H1 (cell line): ENCODE results near the gene DIRAS2. TPM values are rescaled to one million over a fixed set of nuclear protein-coding genes. Genes with fewer than 3 reads are reported as not detected.

Experiments
- CTCF ChIA-PET: fragments of 300-600 bp; sonication (Branson Sonifier 250); formaldehyde crosslinking; loops from one replicate; lab custom pipeline; 2021; ENCODE audit not compliant: partially characterized antibody; lab: Charles Lee
- POLR2A ChIA-PET: fragments of 300-600 bp; sonication (Branson Sonifier 250); formaldehyde crosslinking; loops from one replicate; lab custom pipeline; 2021; ENCODE audit warnings: inconsistent platforms; ENCODE audit not compliant: partially characterized antibody; lab: Charles Lee
- DNase-seq, 2 experiments: peaks; one replicate each; pipeline versions ENCODE4 v3.0.0 to v3.0.0-alpha.2; 2010 to 2022; ENCODE audit warnings: low spot score in 2 of 2, low read depth in 1 of 2, mixed read lengths in 1 of 2
- FAIRE-seq: peaks from 2 replicates; lab custom pipeline; 2011; peaks lifted over from hg19 to GRCh38; lab: Jason Lieb, UNC
- H2AFZ ChIP-seq: 2 replicates; pipeline ENCODE4 v1.8.1; 2012; ENCODE audit warnings: low read length, inconsistent platforms
- H2AK5ac ChIP-seq: 2 replicates; pipeline ENCODE4 v1.6.1; 2013; ENCODE audit warnings: low read depth, low read length
- H2BK120ac ChIP-seq: replicated peaks from 2 replicates; pipeline ENCODE3; 2013; ENCODE audit warnings: low read depth, low read length, inconsistent platforms
- H2BK12ac ChIP-seq: 2 replicates; pipeline ENCODE4 v1.6.1; 2013; ENCODE audit warnings: low read depth, low read length
- H2BK15ac ChIP-seq: 2 replicates; pipeline ENCODE4 v1.6.1; 2013; ENCODE audit warnings: low read length
- H2BK20ac ChIP-seq: 2 replicates; pipeline ENCODE4 v1.6.1; 2013; ENCODE audit warnings: low read length
- H2BK5ac ChIP-seq: 2 replicates; pipeline ENCODE4 v1.6.1; 2013; ENCODE audit warnings: low read depth, low read length
- H3K14ac ChIP-seq: 2 replicates; pipeline ENCODE4 v1.6.1; 2013; ENCODE audit warnings: inconsistent platforms; ENCODE audit not compliant: insufficient read length
- H3K18ac ChIP-seq: 2 replicates; pipeline ENCODE4 v1.6.1; 2013; ENCODE audit warnings: low read length; ENCODE audit errors: extremely low read depth
- H3K23ac ChIP-seq: 2 replicates; pipeline ENCODE4 v1.6.1; 2013; ENCODE audit warnings: inconsistent platforms; ENCODE audit not compliant: insufficient read length
- H3K23me2 ChIP-seq: 2 replicates; pipeline ENCODE4 v1.6.1; 2013; ENCODE audit warnings: low read depth, low read length
- H3K27ac ChIP-seq: 2 replicates; pipeline ENCODE4 v1.6.1; 2011; ENCODE audit warnings: low read depth, low read length, inconsistent platforms
- H3K27me3 ChIP-seq, 4 experiments: replicated peaks in 1 of 4; 1 replicate in 1 of 4; 2 replicates in 3 of 4; pipeline versions ENCODE4 v1.6.1 to v1.8.1; 2011 to 2013; ENCODE audit warnings: low read length in 3 of 4, mild to moderate bottlenecking in 3 of 4, inconsistent platforms in 2 of 4, mixed read lengths in 2 of 4, moderate library complexity in 1 of 4; ENCODE audit not compliant: control insufficient read depth in 3 of 4, insufficient read depth in 3 of 4; ENCODE audit errors: extremely low read depth in 1 of 4
- H3K36me3 ChIP-seq, 4 experiments: 2 replicates each; pipeline versions ENCODE4 v1.6.1 to v1.8.1; 2011 to 2013; ENCODE audit warnings: mild to moderate bottlenecking in 4 of 4, low read length in 3 of 4, moderate library complexity in 2 of 4, control low read depth in 1 of 4, inconsistent platforms in 1 of 4; ENCODE audit not compliant: insufficient read depth in 4 of 4, control insufficient read depth in 2 of 4
- H3K4ac ChIP-seq: replicated peaks from 2 replicates; pipeline ENCODE3; 2013; ENCODE audit warnings: low read length, low read depth, mixed read lengths, inconsistent platforms; ENCODE audit not compliant: insufficient read length
- H3K4me1 ChIP-seq, 4 experiments: replicated peaks in 1 of 4; 1 replicate in 1 of 4; 2 replicates in 3 of 4; pipeline versions ENCODE4 v1.6.1 to v1.8.1; 2011 to 2013; ENCODE audit warnings: low read length in 3 of 4, inconsistent platforms in 2 of 4, mixed read lengths in 1 of 4; ENCODE audit not compliant: insufficient read depth in 4 of 4, control insufficient read depth in 3 of 4
- H3K4me2 ChIP-seq, 2 experiments: 2 replicates each; pipeline versions ENCODE4 v1.6.1 to v1.8.1; 2011 to 2013; ENCODE audit warnings: low read depth in 2 of 2, low read length in 2 of 2, control low read depth in 1 of 2, inconsistent platforms in 1 of 2, mild to moderate bottlenecking in 1 of 2; ENCODE audit not compliant: insufficient read depth in 1 of 2
- H3K4me3 ChIP-seq, 4 experiments: fragments of 200-600, 300-600 bp in 1 of 4; sonication (generic), shearing (Covaris generic), sonication (Bioruptor Twin) in 1 of 4; 2 replicates each; pipeline versions ENCODE4 v1.5.1 to v1.8.1; 2011 to 2016; ENCODE audit warnings: low read length in 4 of 4, low read depth in 3 of 4, control low read depth in 2 of 4, inconsistent platforms in 2 of 4, mild to moderate bottlenecking in 2 of 4, mixed read lengths in 1 of 4, moderate library complexity in 1 of 4; ENCODE audit not compliant: insufficient read depth in 2 of 4; ENCODE audit errors: extremely low read depth in 1 of 4
- H3K56ac ChIP-seq: replicated peaks from 2 replicates; pipeline ENCODE3; 2013; ENCODE audit warnings: low read depth, mild to moderate bottlenecking, mixed read lengths, low read length, inconsistent platforms; ENCODE audit not compliant: insufficient read length
- H3K79me1 ChIP-seq: 2 replicates; pipeline ENCODE4 v1.6.1; 2013; ENCODE audit warnings: low read depth, low read length, control low read depth
- H3K79me2 ChIP-seq, 2 experiments: 2 replicates each; pipeline versions ENCODE4 v1.6.1 to v1.8.1; 2012 to 2013; ENCODE audit warnings: low read length in 2 of 2, mild to moderate bottlenecking in 2 of 2, inconsistent platforms in 1 of 2; ENCODE audit not compliant: insufficient read depth in 2 of 2, control insufficient read depth in 1 of 2
- H3K9ac ChIP-seq, 4 experiments: replicated peaks in 1 of 4; 1 replicate in 1 of 4; 2 replicates in 3 of 4; pipeline versions ENCODE4 v1.6.1 to v1.8.1; 2011 to 2013; ENCODE audit warnings: low read depth in 3 of 4, low read length in 3 of 4, control low read depth in 2 of 4, mild to moderate bottlenecking in 2 of 4, moderate library complexity in 2 of 4, inconsistent platforms in 1 of 4; ENCODE audit errors: extremely low read depth in 1 of 4
- H3K9me3 ChIP-seq, 2 experiments: 2 replicates each; pipeline versions ENCODE4 v1.6.1 to v1.8.1; 2012 to 2013; ENCODE audit warnings: mild to moderate bottlenecking in 2 of 2, moderate library complexity in 2 of 2, control low read depth in 1 of 2, inconsistent platforms in 1 of 2, low read depth in 1 of 2, low read length in 1 of 2, mixed read lengths in 1 of 2; ENCODE audit not compliant: insufficient read depth in 2 of 2
- H4K20me1 ChIP-seq, 2 experiments: replicated peaks in 1 of 2; 2 replicates each; pipeline versions ENCODE3 to v1.8.1; 2011 to 2013; ENCODE audit warnings: inconsistent platforms in 2 of 2, low read length in 2 of 2, mild to moderate bottlenecking in 1 of 2; ENCODE audit not compliant: insufficient read depth in 2 of 2, control insufficient read depth in 1 of 2
- H4K5ac ChIP-seq: 2 replicates; pipeline ENCODE4 v1.6.1; 2013; ENCODE audit warnings: low read length, low read depth, mixed read lengths, inconsistent platforms; ENCODE audit not compliant: insufficient read length
- H4K8ac ChIP-seq: 2 replicates; pipeline ENCODE4 v1.8.0; 2013; ENCODE audit warnings: mild to moderate bottlenecking, moderate library complexity, low read length, inconsistent platforms; ENCODE audit not compliant: insufficient read depth; ENCODE audit errors: extremely low read depth
- H4K91ac ChIP-seq: replicated peaks from 2 replicates; pipeline ENCODE3; 2013; ENCODE audit warnings: low read length, mixed read lengths, inconsistent platforms; ENCODE audit not compliant: insufficient read length
- ASH2L ChIP-seq: fragments of 200-600, 300-600 bp; sonication (generic); IDR thresholded peaks from one replicate; pipeline ENCODE4 v1.7.1; 2017; ENCODE audit warnings: low read length
- CREB1 ChIP-seq: IDR thresholded peaks from 2 replicates; pipeline ENCODE4 v1.6.1; 2012; ENCODE audit warnings: inconsistent platforms
- FOSL1 ChIP-seq: IDR thresholded peaks from 2 replicates; pipeline ENCODE4 v1.6.1; 2011; ENCODE audit warnings: mild to moderate bottlenecking, low read depth, low read length, moderate library complexity; ENCODE audit not compliant: insufficient read depth
- GABPA ChIP-seq: IDR thresholded peaks from 2 replicates; pipeline ENCODE4 v1.6.1; 2011; ENCODE audit warnings: mild to moderate bottlenecking, low read length, moderate library complexity, borderline replicate concordance; ENCODE audit not compliant: insufficient read depth
- HDAC6 ChIP-seq: IDR thresholded peaks from one replicate; pipeline ENCODE4 v1.7.1; 2012; ENCODE audit warnings: low read depth, mild to moderate bottlenecking, inconsistent platforms, low read length, moderate library complexity
- SAP30 ChIP-seq: fragments of 300-600 bp; sonication (generic); IDR thresholded peaks from 2 replicates; pipeline ENCODE4 v1.7.1; 2012; ENCODE audit warnings: low read length, moderate library complexity, mild to moderate bottlenecking, inconsistent platforms; ENCODE audit not compliant: insufficient read depth, insufficient replicate concordance
- SP1 ChIP-seq: IDR thresholded peaks from 2 replicates; pipeline ENCODE4 v1.6.1; 2011; ENCODE audit warnings: low read depth, low read length
- WGBS, 2 experiments: shearing (Covaris generic) in 1 of 2; methylation state at CpG; one replicate each; pipeline versions ENCODE4 v1.1.6 to v1.1.7; 2013 to 2015; ENCODE audit warnings: low lambda C conversion rate in 2 of 2, mixed read lengths in 2 of 2, inconsistent platforms in 1 of 2, low coverage in 1 of 2, missing lambda C conversion rate in 1 of 2; ENCODE audit not compliant: insufficient replicate concordance in 2 of 2, insufficient coverage in 1 of 2, insufficient read length in 1 of 2; ENCODE audit errors: extremely low coverage in 1 of 2, missing lambda C conversion rate in 1 of 2; 5-methylcytosine and 5-hydroxymethylcytosine counted together
- polyA plus RNA-seq, 7 experiments: library from polyadenylated mRNA; depleted of rRNA in 3 of 7; stranded (reverse) in 5 of 7; unstranded in 2 of 7; fragments of >200 nt in 5 of 7; fragments of 200-250 nt in 2 of 7; gene quantifications; 1 replicate in 5 of 7; 2 replicates in 1 of 7; 4 replicates in 1 of 7; pipeline versions ENCODE4 v1.2.1 to v1.2.3, GENCODE V29; 2011 to 2013; ENCODE audit warnings: missing spikeins in 2 of 7, mixed read lengths in 2 of 7
- total RNA-seq: library from RNA; stranded (reverse); fragmentation: NEBNext Ultra II Directional; extraction: Animal tissue kit (Norgen Biotek cat#: 25700); gene quantifications from 2 replicates; pipeline ENCODE4 v1.2.1, GENCODE V29; 2021
- TF ChIP-seq, protein P1 (sequence below): IDR thresholded peaks from 2 replicates; pipeline ENCODE4 v1.6.1; 2012; ENCODE audit warnings: low read length, inconsistent platforms

Gene DIRAS2
- total and polyA plus RNA-seq, 2 of the 8 experiments (the other 6 are each of a cell fraction or from before 2014, with no cell fraction given): 0.06 to 0.15 TPM

DNA sequence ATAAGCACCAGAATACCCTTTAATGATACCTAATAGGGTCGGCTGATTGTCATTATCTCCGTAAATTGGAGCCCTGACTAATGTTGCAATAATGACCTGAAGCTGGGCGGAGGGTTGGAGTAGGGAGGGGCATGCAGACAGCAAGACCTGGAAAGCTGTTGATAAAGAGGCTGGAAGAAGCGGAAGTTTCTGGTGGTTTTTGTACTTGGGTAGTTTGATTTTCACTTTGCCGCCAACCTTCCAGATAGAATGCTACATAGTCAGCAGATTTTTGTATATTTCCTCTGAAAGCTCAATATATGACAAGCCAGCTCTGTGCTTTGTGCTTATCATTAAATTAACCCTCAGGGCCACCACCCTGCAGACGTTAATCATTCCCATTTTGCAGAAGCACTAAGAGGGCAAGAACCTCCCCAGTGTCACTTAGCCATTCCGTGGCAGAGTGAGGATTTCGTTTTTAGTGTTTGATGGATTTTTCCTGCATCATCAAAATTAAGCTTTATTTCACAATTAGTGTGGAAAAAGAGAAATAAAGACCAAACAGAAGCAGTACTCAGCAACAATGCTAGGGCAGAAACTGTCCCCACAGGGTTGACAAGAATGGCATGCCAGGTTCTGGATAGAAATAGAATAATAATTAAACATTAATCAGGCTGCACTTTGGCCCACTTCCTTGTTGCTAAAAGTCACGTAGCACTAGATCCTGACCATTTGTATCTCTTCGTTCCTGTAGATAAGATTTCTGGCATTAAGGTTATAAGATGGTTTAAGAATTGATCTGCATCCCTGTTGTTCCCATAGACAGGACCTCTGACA, 34.7 kb downstream of the DIRAS2 start:
- H3K9ac ChIP-seq: no peak overlapping the region
- no peak overlapping the region for H4K8ac ChIP-seq
- no peaks in the 10 kb centered on the region for H3K36me3 ChIP-seq
- no peaks in the 10 kb centered on the region for H3K4me1 ChIP-seq
- ChIA-PET POLR2A (no interaction called here), CTCF (interaction anchor here (0.6 to 0.7 kb wide), 2 partner anchors 238 to 268 kb away, joined by 3 read pairs; no protein-coding TSS in a partner anchor)
- no peak overlapping the region for H3K4ac ChIP-seq
- H3K9me3 ChIP-seq: no peaks in the 10 kb centered on the region
- H2BK15ac ChIP-seq: no peak overlapping the region
- no peaks in the 10 kb centered on the region for H3K79me1 ChIP-seq
- no peak overlapping the region for H2AFZ ChIP-seq
- H3K4me2 ChIP-seq: no peak overlapping the region
- no peak overlapping the region for H3K27ac ChIP-seq
- no peaks in the 10 kb centered on the region for H3K79me2 ChIP-seq
- 84% methylated on average over 10 of the region's 10 CpGs; no CpG with 5 or more reads in 1 of the 2 experiments for WGBS, 2 experiments
- no peak overlapping the region for H2BK5ac ChIP-seq
- no peaks in the 10 kb centered on the region for H3K27me3 ChIP-seq
- FAIRE-seq (no peak), DNase-seq (no peak)
- H3K23ac ChIP-seq: no peak overlapping the region
- H2BK120ac ChIP-seq: no peak overlapping the region
- H3K56ac ChIP-seq: no peak overlapping the region
- no peak overlapping the region for H2AK5ac ChIP-seq
- H4K5ac ChIP-seq: no peak overlapping the region
- H3K23me2 ChIP-seq: no peaks in the 10 kb centered on the region
- no peaks in the 10 kb centered on the region for H4K20me1 ChIP-seq
- H3K18ac ChIP-seq: no peak overlapping the region
- H4K91ac ChIP-seq: no peak overlapping the region
- no peak for TF ChIP-seq GABPA
- no peak for TF ChIP-seq CREB1
- TF ChIP-seq HDAC6: no peak
- TF ChIP-seq, protein P1, sequence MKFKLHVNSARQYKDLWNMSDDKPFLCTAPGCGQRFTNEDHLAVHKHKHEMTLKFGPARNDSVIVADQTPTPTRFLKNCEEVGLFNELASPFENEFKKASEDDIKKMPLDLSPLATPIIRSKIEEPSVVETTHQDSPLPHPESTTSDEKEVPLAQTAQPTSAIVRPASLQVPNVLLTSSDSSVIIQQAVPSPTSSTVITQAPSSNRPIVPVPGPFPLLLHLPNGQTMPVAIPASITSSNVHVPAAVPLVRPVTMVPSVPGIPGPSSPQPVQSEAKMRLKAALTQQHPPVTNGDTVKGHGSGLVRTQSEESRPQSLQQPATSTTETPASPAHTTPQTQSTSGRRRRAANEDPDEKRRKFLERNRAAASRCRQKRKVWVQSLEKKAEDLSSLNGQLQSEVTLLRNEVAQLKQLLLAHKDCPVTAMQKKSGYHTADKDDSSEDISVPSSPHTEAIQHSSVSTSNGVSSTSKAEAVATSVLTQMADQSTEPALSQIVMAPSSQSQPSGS: no peak
- no peak for TF ChIP-seq ASH2L
- no peak for TF ChIP-seq FOSL1
- TF ChIP-seq SP1: no peak
- TF ChIP-seq SAP30: no peak
- no peak overlapping the region for H2BK12ac ChIP-seq
- H3K14ac ChIP-seq: no peak overlapping the region
- H3K4me3 ChIP-seq: no peak overlapping the region
- H2BK20ac ChIP-seq: no peak overlapping the region
